HG02973 (cell line): ENCODE results near the gene ANO10.
"Not testable (repeated sequence)": the region's sequence is repeated elsewhere in the genome, so short reads cannot be mapped to it uniquely, and the experiment has no call there.

Experiments used
- ATAC-seq: cut with Tn5 transposase; IDR thresholded peaks from one replicate; pipeline ENCODE4 v1.9.1; 2021; ENCODE audit warnings: moderate library complexity; ENCODE audit not compliant: unreplicated experiment

The ANO10 gene

GRCh38 chr3:43584043-43584826 is 37.6 kb downstream of the ANO10 start:
- ATAC-seq = no peak

GRCh38 chr3:43583481-43583880 is 38.3 kb downstream of the ANO10 start:
- no peak for ATAC-seq

GRCh38 chr3:43582866-43583265 is 38.9 kb downstream of the ANO10 start:
- no peak for ATAC-seq

GRCh38 chr3:43581343-43581742 is 40.5 kb downstream of the ANO10 start:
- no peak for ATAC-seq

- no peak for ATAC-seq
Measured at GRCh38 chr3:43580181-43580580, 41.6 kb downstream of the ANO10 start.

GRCh38 chr3:43573576-43573975 is 48.2 kb downstream of the ANO10 start:
- ATAC-seq = no peak

GRCh38 chr3:43565661-43566341 is 56.0 kb downstream of the ANO10 start:
- not testable (repeated sequence) for ATAC-seq

- ATAC-seq = no peak
Measured at GRCh38 chr3:43559961-43560360, 61.9 kb downstream of the ANO10 start.

GRCh38 chr3:43558171-43558570 is 63.6 kb downstream of the ANO10 start:
- ATAC-seq = no peak

- ATAC-seq = no peak
Measured at GRCh38 chr3:43549626-43550290, 72.1 kb downstream of the ANO10 start.

- not testable (repeated sequence) for ATAC-seq
Measured at GRCh38 chr3:43544277-43544676, 77.5 kb downstream of the ANO10 start.

GRCh38 chr3:43542328-43543043 is 79.3 kb downstream of the ANO10 start:
- ATAC-seq = no peak

GRCh38 chr3:43540624-43541023 is 81.2 kb downstream of the ANO10 start:
- no peak for ATAC-seq

- no peak for ATAC-seq
Measured at GRCh38 chr3:43539321-43539720, 82.5 kb downstream of the ANO10 start.

GRCh38 chr3:43537225-43537624 is 84.6 kb downstream of the ANO10 start:
- no peak for ATAC-seq

GRCh38 chr3:43534675-43535074 is 87.1 kb downstream of the ANO10 start:
- ATAC-seq = no peak

- no peak for ATAC-seq
Measured at GRCh38 chr3:43533009-43533408, 88.8 kb downstream of the ANO10 start.

GRCh38 chr3:43531835-43532234 is 90.0 kb downstream of the ANO10 start:
- no peak for ATAC-seq

- no peak for ATAC-seq
Measured at GRCh38 chr3:43528498-43529099, 93.2 kb downstream of the ANO10 start.

GRCh38 chr3:43526956-43527355 is 94.9 kb downstream of the ANO10 start:
- no peak for ATAC-seq
